Fibroblast of skin of abdomen (primary cell): ENCODE results near the gene FHIT.

Source experiments
- DNase-seq: peaks from one replicate; pipeline ENCODE4 v3.0.0-alpha.2; 2013

The FHIT gene

DNA sequence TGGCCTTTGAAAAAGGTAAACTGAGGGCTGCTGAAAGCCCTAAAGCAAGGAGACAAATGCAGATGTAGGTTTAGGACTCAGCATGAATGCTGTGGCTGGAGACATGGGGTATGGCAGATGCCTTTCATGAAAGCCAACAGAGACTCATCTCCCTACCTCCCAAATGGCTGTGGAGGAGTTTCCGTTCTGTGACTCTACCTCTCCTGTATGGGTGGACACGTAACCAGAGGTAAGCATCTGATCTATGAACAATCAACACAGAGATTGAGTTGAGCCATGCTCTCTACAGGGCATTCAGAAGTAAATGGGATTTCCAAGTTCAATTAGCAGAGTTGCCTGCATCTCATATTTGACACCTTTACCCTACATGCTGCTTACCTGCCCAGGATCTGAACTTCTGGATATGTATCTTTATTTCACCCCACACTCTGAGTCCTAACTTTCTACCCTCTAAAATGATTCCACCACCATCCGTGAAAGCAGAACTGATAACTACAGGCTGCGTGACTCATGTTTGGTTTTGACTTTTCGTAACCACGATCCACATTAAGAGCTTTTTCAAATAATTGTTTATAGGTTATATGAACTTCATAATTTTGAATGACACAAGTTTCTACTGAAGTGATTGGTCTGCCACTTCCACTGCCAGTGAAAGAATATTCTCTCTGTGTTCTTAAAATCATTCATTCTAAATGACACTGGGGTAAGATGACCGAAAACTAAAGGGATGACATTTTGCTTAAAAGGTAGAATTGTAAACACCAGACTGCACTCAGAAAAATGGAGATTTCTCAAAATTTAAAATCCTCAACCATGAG lies 1058.7 kb downstream of the FHIT start:
- no peak for DNase-seq

DNA sequence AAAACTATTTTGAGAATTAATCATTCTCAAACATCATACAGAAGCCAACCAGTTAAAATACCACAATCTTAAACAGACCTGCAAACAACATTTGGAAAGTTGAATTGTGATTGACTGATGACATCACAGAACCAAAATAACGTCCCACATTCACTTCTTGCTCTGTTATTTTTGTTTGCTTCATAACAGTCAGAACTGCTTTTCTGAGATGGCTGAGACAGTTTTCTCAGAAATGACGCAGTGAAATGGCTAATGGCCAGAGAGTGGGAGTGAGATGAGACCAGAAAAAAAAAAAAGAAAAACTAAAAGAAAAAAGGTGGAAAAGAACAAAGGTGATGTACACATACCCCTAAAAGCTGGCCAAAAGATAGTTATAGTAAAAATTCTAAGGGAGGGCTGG lies 1061.2 kb downstream of the FHIT start:
- no peak for DNase-seq

DNA sequence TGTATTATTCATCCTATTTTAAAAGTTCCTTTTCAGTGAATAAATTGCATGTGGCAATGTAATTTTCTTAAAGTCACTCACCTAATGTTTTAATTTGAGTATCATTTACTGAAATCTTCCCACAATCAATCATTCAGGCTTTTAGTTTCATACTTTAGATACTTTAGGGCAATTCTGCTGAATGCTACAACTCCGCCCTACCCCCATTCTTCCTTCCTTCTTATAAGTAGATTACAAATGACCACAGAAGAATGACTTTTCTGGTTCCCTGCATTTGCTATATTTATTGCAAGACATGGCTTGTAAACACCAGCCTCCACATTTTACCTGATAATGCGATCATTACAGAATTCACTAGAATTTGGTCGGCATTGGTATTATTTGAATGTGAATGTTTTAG lies 1061.9 kb downstream of the FHIT start:
- no peak for DNase-seq

DNA sequence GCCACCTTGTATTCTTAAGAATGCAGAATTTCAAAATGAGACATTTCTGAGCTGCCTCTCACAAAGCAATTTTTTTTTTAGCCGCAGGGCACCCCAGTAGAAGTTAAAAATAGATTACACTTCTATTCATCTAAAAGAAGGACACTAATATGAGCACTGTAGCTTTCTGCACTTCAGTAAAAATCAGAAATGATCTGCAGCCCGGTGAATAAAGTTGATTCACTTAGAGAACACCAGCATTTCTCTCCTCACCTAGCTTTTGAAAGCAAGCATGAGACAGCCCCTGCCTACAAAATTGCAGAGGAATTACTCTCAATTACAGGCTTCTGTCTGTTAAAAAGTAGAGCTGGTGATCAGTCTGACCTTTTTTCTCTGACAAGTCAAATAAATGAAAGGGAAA lies 1062.4 kb downstream of the FHIT start:
- DNase-seq = no peak

DNA sequence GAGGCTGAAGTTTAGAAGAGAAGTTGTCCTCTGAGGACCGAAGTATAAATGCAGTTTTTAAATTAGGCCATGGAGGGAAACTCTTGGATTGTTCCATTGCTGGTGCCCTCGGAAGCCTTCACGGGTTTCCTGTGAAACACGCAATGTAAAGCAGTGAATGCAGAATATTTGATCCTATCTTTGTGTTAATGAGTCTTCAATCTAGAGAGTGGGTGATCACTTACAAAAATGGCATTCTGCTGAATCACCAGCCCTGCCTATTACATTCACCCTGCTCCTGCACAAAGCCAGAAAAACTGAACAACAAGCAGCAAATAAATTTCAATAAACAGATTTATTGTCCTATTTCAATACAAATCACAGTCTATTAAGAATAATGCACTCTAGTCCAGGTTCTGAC lies 1063.9 kb downstream of the FHIT start:
- no peak for DNase-seq

DNA sequence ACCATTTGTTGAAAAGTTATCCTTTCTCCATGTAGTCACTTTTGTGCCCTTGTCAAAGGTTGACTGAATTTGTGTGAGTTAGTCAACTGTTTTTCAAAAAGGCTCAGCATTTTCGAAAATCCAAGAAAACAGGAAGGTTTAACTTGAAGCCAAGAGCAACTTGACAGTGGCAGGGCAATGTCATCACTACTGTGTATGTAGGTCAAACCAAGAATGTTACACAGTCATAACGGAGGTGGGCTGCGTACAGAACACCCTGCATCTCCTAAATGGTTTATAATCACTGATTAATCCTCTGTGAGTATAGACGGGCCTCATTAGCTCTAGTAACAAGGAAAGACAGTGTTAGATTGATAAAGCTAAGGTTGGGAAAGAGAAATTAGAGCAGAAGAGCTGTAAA lies 1064.9 kb downstream of the FHIT start:
- DNase-seq = no peak

DNA sequence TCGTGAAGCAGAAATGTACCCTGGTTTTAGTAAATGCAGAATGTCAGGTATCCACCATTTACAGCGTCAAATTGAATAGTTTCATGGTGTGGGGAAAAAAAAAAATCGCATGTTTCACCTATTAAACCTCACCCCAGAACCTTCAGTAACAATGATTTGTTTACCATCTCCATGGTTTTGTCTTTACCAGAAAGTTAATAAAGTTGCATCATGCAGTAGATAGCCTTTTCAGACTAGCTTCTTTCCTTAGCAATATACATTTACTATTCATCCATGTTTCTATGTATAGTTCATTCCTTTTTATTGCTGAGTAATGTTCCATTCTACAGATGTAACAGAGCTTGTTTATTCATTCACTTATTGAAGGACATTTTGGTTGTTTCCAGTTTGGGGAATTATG lies 1066.1 kb downstream of the FHIT start:
- no peak for DNase-seq

DNA sequence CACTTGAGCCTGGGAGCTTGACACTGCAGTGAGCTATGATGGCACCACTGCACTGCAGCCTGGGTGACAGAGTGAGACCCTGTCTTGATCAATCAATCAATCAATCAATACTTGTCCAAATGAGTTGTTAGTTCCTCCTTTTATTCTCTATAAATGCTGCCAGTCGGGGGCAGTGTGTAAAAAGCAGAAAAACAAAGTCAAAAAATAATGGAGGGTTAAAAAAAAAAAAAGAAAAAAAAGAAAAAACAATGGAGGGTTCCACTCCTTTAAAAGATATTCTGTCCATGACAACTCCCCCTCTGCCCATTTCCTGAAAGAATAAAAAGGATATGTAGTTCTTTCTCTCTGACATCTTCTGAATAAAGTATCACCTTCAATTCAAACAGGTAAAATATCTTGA lies 1068.6 kb downstream of the FHIT start:
- DNase-seq = no peak

DNA sequence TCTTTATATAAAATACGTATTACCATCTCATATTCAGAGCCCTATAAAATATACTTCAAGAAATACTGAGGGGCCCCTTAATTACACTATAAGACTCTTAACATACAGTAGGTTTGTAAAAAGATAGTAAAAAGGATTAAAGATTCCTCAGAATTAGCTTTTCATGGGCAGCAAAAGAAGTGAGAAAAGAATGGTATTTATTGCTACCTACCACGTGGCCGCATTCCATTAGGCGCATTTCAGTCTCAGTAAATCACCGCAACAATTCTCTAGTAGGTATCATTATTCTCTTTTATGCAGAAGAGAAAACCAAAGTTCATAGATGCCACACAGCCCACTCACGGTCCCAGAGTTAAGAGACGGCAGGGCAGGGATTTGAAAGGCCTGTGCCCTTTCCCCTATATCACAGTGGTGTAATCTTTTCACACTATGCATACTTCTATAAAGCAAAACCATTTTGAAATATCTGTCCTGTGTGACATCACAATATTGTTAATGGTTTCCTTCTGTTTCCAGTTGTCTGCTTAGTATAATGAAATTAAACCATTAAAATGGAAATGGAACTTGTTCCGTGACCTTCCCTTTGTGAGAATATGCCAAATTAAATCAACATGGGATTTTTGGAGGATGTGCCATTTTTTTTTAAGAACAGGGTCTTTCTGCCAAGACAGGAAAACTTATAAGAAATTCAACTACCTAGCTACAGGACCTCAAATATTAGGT lies 1072.2 kb downstream of the FHIT start:
- peak; percentile 34 for DNase-seq

DNA sequence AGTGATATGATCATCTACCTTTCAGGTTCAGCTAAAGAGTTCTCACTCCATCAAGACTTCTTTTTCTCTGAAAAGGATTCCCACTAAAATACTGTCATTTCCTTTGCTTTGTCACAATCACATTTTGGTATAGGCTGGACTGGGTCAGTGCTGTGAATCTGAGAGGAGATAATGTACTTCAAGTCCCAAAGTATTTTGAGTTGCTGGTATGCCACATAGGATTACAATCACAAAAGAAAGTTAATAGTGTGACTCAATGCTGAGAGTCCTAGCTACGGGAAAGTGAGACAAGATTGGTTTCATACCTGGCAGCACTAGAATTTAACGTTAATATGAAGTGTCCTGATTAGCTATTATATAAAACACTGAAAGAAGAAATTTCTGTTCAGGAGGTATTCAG lies 1073.5 kb downstream of the FHIT start:
- DNase-seq = no peak

DNA sequence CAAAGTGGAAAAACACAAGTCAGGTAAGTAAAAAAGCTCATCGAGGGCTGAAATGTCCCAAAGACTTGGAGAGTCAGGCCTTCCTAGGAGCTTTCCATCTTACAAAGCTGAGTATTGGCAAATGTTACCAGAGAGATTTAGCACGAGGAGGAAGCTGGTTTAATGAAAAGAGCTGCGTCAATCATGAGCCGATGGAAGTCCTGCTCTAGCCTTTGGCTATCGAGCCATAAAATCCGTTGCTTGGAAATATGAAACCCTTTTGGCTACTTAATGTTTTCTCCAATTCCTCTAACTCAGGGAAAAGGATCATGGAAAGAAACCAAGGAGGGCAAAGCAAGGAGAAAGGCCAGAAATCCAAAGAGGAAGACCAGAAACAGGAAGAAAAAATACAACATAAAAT lies 1074.6 kb downstream of the FHIT start:
- no peak for DNase-seq

DNA sequence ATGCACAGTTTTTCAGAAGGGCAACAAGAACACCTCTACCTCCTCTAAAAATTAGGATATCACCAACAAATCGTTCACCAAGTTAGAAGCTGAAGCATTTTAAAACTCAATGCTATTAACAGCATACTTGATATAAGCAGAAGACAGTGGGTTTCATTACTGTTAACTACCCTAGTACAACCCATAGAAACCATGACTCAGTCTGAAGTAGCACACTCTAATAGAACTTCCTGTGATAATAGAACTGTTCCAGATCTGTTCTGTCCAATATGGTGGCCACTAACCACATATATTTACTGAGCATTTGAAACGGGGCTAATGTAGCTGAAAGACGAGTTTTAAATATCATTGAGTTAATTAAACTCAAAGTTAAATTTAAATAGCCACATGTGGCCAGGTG lies 1075.6 kb downstream of the FHIT start:
- no peak for DNase-seq

DNA sequence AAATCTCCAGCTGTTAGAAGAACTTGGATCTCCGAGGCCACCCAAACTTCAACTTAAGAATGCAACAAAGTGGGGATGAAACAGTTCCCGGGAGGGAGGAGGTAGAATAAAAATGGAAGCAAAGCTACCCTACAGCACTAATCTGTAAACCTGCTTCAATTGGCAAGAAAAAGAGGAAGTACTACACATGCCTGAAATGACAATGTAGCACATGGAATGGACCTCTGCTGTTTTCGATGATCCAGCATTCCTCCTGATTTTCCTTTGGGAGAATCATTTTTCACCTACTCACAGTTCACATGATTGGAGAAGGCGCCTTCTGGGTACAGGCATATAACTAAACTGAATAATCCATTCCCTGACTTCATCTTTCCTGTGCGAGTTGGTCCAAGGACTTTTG lies 1081.5 kb downstream of the FHIT start:
- no peak for DNase-seq

DNA sequence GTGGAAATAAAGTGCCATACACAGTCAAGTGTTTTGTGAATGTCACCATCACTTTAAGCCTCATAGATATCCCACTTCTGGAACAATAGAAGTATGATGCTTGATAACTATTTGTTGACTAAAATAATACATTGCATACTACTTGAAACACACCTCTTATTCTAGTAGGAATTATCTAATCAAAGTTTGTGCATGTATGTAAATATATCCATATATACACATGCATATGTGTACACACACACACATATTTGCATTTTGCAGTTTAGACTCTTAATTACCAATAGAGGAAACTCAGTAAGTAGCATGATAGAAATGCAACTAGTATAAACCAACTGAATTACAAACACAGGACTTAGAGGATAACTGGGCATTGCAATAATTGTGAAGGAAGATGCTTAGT lies 1084.1 kb downstream of the FHIT start:
- no peak for DNase-seq

DNA sequence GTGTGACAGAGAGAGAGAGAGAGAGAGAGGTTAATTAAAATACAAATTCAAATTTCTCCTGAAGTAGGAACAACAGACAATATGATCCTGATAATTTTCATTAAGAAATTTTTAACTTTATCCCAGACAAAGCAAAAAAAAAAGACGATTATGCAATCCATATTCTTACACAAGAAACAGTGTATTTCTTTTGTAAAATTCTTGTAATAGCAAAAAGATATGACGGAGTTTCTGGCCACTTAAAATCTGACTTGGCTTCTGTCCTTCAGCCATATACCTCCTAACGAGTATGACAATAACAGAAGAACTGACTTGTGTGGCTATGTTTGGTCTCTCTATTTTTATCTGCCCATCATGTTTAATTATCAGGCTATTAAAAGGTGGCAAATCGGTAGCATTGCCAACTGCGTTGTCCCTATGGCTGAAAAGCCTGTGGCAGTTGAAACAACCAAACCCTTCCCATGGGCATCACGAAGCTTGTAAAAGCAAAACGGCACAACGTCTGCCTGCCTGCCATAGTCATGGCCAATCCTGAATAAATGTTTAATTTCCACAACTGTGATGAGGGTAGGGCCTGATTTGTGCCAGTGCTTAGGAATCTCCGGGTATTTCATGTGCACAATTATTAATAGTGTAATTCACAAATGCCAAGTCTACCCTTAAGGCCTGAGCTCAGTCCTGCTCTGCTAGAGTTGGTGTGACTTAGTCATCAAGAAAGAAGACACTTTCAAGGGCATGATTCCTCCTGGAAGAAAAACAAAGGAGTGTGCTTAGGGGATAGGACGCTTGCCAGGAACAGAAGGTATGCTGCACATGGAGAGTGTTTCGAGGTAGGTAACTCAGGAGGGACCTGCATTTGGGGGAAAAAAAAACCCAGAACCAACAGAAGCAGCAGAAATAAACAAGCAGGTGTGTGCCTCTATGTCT lies 1090.2 kb downstream of the FHIT start:
- no peak for DNase-seq

DNA sequence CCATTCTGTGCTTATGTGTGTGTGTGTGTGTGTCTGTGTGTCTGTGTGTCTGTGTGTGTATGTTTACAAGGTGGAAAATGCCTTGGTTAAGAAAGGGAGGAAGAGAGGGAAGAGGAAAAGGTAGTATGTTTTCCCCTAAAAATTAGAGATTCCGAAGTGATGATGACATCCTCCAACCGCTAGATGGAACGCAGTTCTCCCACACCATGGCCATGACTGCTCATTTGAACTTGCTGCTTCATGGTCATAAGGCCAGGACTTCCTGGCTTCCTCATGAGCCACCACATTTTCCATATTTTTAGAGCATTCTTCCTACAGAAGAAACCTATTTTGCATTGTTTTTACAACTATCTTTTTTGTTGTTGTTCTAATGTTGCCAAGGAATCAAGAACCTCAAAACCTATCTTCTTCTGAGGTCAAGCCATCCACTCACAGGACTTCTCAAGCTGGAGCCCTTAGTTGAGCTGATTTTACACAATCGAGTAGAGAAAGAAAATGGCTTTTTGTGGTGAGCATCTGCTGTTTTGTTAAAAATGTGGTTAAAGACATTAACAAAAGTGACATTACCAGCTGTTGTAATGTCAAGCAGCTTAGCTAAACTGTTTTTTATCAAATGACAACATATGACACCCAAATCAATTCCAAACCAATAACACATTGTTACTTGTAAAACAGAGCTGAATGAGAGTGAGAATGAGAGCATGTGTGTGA lies 1091.0 kb downstream of the FHIT start:
- DNase-seq = no peak

DNA sequence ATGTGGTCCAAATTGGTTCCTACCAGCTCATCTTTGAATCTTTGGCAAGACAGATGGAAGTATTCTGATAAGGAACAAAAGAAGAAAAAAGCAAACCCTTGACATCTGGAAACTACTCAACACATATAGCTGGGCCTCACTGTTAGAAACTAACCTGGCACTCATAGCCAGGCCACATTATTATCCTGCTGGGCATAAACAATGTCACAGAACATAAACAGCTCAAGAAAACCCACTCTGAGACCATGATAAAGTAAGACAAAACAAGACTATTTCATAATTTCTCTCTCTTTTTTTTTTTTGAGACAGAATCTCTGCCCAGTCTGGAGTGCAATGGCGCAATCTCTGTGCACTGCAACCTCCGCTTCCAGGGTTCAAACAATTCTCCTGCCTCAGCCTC lies 1093.2 kb downstream of the FHIT start:
- no peak for DNase-seq

DNA sequence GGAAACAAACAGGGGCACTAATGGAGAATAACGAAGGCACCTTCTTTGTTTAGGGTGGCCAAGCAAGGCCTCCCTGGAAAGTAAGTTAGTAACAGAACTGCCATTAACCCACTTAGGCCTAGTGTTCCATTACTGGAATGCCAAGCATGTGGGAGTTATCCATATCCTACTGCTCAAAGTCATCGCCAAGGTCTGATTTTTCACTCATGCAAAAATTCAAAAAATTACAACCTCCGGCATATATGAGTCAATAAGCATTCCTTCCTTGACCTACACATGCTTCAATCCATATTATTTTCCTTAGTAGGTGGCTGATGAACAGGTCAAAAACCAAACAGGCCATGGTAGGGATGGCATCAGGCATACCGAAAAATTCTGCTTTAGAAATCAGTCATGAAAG lies 1097.2 kb downstream of the FHIT start:
- DNase-seq = peak; percentile 15

DNA sequence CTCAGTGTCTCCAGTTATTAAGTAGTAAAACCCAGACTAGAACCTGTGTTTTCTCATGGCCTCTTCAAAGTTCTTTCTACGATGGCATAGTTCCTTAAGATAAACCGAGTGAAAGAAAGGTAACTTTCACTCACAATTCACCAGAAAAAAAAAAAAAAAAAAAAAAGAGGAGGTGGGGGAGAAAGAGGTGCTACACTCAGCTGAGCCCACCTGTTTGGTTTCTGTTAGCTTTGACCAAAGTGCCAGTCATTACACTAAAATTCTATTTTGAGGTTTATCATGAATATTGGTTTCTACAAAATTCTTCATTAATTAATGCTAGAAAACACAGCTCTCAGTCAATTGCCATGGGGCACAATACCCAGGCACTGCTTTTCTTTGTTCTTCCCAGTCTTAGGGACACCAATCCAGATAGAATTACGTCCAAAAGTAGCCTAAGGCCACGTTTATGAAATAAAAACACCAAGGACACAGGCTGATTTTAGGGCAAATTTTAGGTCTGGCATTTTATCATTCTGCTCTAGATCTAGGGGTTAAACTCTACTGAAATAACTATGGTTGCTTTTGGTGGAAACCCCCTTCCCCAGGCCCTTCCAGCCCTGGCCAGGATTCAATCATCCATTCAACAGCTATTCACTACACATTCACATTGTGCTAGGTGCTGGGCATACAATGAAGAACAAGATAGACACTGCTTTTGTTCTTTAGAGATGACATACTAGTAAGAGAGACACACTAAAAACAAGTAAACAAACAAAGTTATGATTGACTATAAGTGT lies 1097.8 kb downstream of the FHIT start:
- no peak for DNase-seq

DNA sequence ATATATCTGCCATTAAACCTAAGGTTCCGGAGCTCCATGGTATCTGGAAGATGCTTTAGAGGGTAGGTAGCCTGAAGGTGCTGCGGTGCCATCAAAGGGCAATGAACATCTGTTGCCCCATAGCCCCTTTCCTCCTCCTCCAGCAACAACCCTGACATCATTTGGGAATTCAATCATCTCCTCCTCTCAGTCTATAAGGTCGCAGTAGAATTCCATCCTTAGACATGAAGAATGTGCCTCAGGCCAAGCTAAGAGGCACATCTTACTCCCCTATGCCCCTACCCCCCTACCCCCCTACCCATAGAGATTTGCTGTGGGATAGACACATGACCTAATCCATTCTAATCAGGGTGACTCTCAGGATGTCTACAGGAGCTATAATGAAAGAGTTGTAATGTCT lies 1101.8 kb downstream of the FHIT start:
- no peak for DNase-seq

DNA sequence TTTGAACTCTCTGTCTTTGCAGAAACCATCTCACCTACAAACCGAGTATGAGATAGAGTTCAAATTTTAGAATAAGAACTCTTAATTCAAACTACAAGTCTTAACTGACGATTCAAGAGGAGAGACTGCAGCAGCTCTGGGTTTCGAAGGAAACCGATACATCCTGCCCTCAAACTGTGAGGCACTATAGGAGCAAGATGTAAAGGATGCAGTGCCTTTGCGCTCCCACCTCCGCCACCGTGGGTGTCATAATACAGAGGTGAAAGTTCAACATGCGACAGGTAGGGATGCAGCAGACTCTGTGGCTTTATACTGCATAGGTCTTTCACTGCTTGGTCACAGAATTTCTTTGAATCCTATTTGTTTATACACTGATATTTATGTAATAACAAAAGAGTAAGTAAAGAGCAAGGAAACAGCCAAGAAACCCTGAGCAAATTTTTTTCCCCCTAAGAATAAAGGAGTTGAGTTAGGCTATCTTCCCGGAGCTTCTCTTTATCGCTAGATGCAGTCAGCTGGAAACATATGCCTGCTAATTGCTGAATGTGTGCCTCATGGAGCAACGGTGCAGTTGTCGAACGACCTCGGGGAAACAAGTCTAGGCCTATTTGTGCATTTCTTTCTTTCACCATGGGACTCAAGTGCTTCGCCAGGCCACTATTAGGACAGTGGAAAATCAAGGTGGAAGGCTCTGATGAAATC lies 1103.9 kb downstream of the FHIT start:
- DNase-seq = no peak
